ENCODE data around the gene TMPRSS13.

DNA sequence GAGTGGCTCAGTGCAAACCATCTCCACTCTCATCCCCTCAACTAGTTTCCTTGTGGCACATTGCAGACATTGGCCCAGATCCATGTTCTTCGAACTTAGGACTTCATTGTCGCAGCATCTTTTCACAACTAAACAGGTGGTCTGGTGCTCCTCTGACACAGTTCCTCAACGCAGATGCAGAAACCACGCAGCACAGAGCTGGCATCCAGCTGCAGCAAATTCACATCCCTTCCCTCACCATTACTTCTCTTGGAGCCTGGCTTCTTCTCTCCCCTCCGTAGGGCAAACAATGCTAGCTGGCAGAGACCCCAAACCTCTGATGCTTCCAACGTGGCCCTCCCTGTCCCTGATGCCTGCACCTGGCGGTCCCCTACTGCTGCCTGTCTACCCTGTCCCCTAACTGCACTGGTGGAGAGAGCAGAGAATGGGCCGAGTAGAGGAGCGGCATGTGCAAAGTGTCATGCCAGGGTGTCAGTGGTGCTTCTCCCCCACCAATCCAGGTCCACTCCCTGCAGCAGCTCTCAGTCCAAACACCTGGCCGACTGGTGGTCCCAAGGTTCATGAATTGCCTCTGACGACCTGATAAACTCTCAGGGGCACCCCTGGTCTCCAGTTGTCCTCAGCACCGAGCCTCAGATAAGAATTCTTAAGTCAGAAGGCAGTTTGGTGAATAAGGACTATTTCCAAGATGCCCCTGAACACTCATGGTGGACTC, 18.1 kb downstream of the TMPRSS13 start:
- TF ChIP-seq POLR2A (IDR thresholded peaks at IDR 0.05), result no peak
- TF ChIP-seq, protein P1, sequence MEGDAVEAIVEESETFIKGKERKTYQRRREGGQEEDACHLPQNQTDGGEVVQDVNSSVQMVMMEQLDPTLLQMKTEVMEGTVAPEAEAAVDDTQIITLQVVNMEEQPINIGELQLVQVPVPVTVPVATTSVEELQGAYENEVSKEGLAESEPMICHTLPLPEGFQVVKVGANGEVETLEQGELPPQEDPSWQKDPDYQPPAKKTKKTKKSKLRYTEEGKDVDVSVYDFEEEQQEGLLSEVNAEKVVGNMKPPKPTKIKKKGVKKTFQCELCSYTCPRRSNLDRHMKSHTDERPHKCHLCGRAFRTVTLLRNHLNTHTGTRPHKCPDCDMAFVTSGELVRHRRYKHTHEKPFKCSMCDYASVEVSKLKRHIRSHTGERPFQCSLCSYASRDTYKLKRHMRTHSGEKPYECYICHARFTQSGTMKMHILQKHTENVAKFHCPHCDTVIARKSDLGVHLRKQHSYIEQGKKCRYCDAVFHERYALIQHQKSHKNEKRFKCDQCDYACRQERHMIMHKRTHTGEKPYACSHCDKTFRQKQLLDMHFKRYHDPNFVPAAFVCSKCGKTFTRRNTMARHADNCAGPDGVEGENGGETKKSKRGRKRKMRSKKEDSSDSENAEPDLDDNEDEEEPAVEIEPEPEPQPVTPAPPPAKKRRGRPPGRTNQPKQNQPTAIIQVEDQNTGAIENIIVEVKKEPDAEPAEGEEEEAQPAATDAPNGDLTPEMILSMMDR (IDR thresholded peaks at IDR 0.05), result no peak
